Measurements from ENCODE around the gene MAGEB17. TPM values are rescaled to one million over a fixed set of nuclear protein-coding genes. Genes with fewer than 3 reads are reported as not detected.
"Not testable (repeated sequence)": the region's sequence is repeated elsewhere in the genome, so short reads cannot be mapped to it uniquely, and the experiment has no call there.

The MAGEB17 gene
- total RNA-seq, 4 donors from 2014 or later: not detected

GRCh38 chrX:16142246-16142558 lies 25.1 kb upstream of the MAGEB17 start:
- Histone ChIP-seq H3K36me3 (no peaks in the 10 kb centered on the region), H3K27ac (no peak overlapping the region), H3K4me1 (no peaks in the 10 kb centered on the region), H3K27me3 (peaks cover 0 to 4% of the 10 kb centered on the region in 2 donors), H3K4me3 (no peak overlapping the region), H3K9me3 (no peaks in the 10 kb centered on the region)
- DNase-seq: no peak
- TF ChIP-seq POLR2A (IDR thresholded peaks at IDR 0.05): no peak
- TF ChIP-seq, protein P1, sequence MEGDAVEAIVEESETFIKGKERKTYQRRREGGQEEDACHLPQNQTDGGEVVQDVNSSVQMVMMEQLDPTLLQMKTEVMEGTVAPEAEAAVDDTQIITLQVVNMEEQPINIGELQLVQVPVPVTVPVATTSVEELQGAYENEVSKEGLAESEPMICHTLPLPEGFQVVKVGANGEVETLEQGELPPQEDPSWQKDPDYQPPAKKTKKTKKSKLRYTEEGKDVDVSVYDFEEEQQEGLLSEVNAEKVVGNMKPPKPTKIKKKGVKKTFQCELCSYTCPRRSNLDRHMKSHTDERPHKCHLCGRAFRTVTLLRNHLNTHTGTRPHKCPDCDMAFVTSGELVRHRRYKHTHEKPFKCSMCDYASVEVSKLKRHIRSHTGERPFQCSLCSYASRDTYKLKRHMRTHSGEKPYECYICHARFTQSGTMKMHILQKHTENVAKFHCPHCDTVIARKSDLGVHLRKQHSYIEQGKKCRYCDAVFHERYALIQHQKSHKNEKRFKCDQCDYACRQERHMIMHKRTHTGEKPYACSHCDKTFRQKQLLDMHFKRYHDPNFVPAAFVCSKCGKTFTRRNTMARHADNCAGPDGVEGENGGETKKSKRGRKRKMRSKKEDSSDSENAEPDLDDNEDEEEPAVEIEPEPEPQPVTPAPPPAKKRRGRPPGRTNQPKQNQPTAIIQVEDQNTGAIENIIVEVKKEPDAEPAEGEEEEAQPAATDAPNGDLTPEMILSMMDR (IDR thresholded peaks at IDR 0.05): no peak
- intact Hi-C loops (cut with DNase I; ENCODE audit: low total_unique reads): no loop called here

DNA sequence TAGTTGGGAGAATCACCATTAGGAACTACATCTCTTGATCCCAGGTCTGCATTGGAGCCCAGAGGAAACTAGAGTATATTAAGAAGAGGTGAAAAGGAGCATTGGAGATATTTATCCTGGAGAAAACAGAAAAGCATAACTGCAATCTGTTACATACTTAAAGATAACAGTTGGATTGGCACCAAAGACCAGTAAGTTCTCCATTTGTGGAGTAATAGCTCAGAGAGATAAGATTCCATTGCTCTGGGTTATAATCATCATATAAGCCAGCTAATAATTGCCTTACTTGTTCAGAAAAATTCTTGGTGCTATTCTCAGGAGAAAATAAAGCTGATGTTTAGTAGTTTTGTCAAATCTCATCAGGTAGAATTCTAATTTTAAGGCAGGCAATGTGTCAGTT lies 23.3 kb upstream of the MAGEB17 start:
- peaks cover 0 to 4% of the 10 kb centered on the region in 2 donors for H3K27me3 ChIP-seq
- H3K9me3 ChIP-seq: no peaks in the 10 kb centered on the region
- intact Hi-C loops (cut with DNase I; ENCODE audit: low total_unique reads): no loop called here
- no peak for DNase-seq
- TF ChIP-seq POLR2A (IDR thresholded peaks at IDR 0.05): no peak
- TF ChIP-seq, protein P1 (IDR thresholded peaks at IDR 0.05): no peak
- H3K36me3 ChIP-seq: no peaks in the 10 kb centered on the region
- H3K27ac ChIP-seq: no peak overlapping the region
- no peak overlapping the region for H3K4me3 ChIP-seq
- no peaks in the 10 kb centered on the region for H3K4me1 ChIP-seq

DNA sequence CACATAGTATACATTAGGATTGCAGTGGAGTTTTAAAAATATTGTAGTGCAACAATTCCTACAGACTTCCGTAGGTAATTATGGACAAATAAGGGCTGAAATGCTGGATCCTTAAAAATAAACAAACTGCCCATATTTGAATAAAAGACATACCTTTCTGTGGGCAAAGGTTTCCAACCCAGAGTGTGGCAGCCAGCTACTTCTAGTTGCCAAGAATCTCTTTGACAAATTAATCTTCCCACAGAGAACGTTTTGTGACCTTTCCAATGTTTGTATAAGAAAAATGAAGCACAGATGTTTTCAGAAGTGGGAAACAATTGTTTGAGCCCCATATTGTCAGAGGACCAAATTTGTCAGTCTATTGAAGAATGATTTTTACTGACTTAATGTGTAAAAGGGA lies 22.9 kb upstream of the MAGEB17 start:
- no peak for TF ChIP-seq POLR2A (IDR thresholded peaks at IDR 0.05)
- TF ChIP-seq, protein P1 (IDR thresholded peaks at IDR 0.05): no peak
- Histone ChIP-seq H3K4me3 (no peak overlapping the region), H3K27me3 (peaks cover 0 to 4% of the 10 kb centered on the region in 2 donors), H3K4me1 (no peaks in the 10 kb centered on the region), H3K27ac (no peak overlapping the region), H3K9me3 (no peaks in the 10 kb centered on the region), H3K36me3 (no peaks in the 10 kb centered on the region)
- intact Hi-C loops (cut with DNase I; ENCODE audit: low total_unique reads): no loop called here
- no peak for DNase-seq

- H3K4me1 ChIP-seq; H3K36me3 ChIP-seq; intact Hi-C loops (cut with DNase I; ENCODE audit: low total_unique reads); H3K27me3 ChIP-seq; H3K9me3 ChIP-seq; H3K27ac ChIP-seq; H3K4me3 ChIP-seq; DNase-seq: not testable (repeated sequence)
These were observed 22.2 kb upstream of the MAGEB17 start for GRCh38 chrX:16145093-16145492.

GRCh38 chrX:16145656-16146055 lies 21.6 kb upstream of the MAGEB17 start:
- H3K9me3 ChIP-seq: no peaks in the 10 kb centered on the region
- TF ChIP-seq POLR2A (IDR thresholded peaks at IDR 0.05): no peak
- H3K4me1 ChIP-seq: no peaks in the 10 kb centered on the region
- no peak overlapping the region for H3K4me3 ChIP-seq
- no peaks in the 10 kb centered on the region for H3K36me3 ChIP-seq
- DNase-seq: no peak
- intact Hi-C loops (cut with DNase I; ENCODE audit: low total_unique reads): no loop called here
- H3K27me3 ChIP-seq: no peaks in the 10 kb centered on the region
- no peak overlapping the region for H3K27ac ChIP-seq

DNA sequence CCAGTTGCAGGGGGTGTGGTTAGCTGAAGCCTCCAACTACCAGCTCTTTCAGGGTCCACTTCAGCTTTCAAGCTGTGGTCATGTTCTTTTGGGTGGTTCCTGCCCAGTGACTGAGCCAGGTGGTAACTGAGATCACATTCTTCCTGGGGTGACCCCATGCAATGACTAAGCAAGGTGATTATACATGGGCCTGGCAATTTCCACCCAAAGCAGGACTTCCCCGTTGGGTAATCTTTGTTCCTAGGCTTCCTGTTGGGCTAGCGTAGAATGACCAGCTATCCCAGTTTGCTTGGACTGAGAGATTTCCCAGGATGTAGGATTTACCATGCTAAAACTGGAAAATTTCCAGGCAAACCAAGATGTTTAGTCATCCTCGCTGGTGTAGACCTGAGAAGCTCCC lies 18.4 kb upstream of the MAGEB17 start:
- TF ChIP-seq, protein P1 (IDR thresholded peaks at IDR 0.05): no peak
- TF ChIP-seq POLR2A (IDR thresholded peaks at IDR 0.05): no peak
- no peaks in the 10 kb centered on the region for H3K27me3 ChIP-seq
- H3K36me3 ChIP-seq: no peaks in the 10 kb centered on the region
- no peak overlapping the region for H3K4me3 ChIP-seq
- intact Hi-C loops (cut with DNase I; ENCODE audit: low total_unique reads): no loop called here
- H3K9me3 ChIP-seq: no peaks in the 10 kb centered on the region
- no peaks in the 10 kb centered on the region for H3K4me1 ChIP-seq
- DNase-seq: no peak
- no peak overlapping the region for H3K27ac ChIP-seq
